ENCODE results near the gene FXR2. TPM values are rescaled to one million over a fixed set of nuclear protein-coding genes. Genes with fewer than 3 reads are reported as not detected.

Gene FXR2
- total and polyA plus RNA-seq, 10 of the 15 experiments (the other 5 are each of a cell fraction or from before 2014, with no cell fraction given): 1.6 to 33.3 (median 22.0) TPM

DNA sequence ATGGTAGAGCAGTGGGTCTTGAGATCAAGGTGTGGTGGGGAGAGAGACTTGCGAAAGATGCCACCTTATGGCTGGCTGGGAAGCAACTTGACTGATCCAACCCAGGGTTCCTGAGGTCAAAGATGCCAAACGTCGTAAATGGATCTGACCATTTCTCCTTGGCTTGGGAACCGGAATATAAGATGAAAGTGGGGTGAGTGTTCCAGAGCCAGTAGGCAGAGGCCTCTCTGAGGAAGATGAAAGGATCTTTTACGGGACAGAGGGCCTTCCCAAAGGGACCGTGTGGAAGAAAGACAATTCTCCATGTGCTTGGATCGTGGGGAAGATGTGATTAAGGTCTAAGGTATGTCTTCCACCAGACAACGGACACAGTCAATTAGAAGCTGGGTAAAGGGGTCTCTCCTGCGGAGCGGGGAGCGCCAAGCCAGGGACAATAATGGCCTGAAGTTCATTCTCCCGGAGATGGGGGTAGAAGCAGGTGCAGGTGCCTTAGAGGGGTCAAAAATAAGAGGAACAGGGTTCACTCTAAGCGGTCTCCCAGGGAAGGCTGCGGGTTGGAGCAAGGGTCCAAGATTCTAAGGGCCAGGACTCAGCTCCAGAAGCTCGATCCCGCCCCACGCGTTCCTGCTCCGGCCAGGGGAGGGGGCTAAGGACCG lies 800 bp downstream of the FXR2 start:
- TSS peak; percentile 56 for BruUV-seq (replicated peaks)
- Histone ChIP-seq H3K4me1 (ENCODE audit: control insufficient read depth, insufficient read depth, low read length) (peaks cover 4% of the 10 kb centered on the region; the same call in 1 of the 2 replicates), H3K4me2 (ENCODE audit: control insufficient read depth, insufficient read depth) (peak overlapping the region; percentile 98), H3K27ac (ENCODE audit: control insufficient read depth, insufficient read depth) (peak overlapping the region; percentile 81), H2AFZ (ENCODE audit: control insufficient read depth, low read depth, low read length) (no peak overlapping the region; the same call in none of the 2 replicates), H4K20me1 (ENCODE audit: control insufficient read depth, insufficient read depth) (no peaks in the 10 kb centered on the region; the same call in 1 of the 2 replicates), H3K9ac (ENCODE audit: control insufficient read depth, insufficient read depth, low read length) (peak overlapping the region; percentile 84), H3K36me3 (ENCODE audit: control insufficient read depth in 2 of 2, insufficient read depth in 2 of 2, low read length in 1 of 2) (peaks cover 0 to 4% of the 10 kb centered on the region in 2 experiments; a peak in 1 of 4 replicates), H3K27me3 (replicated peaks in 1 of 2; ENCODE audit: control insufficient read depth in 2 of 2, insufficient read depth in 2 of 2, low read length in 1 of 2) (no peaks in the 10 kb centered on the region), H3K79me2 (ENCODE audit: control insufficient read depth, insufficient read depth, low read length) (peaks cover 31% of the 10 kb centered on the region), H3K9me3 (replicated peaks; ENCODE audit: control insufficient read depth, insufficient read depth, low read length) (no peaks in the 10 kb centered on the region), H3K4me3 (peak overlapping the region; percentile 83)
- SMC1A ChIA-PET (ENCODE audit: uncharacterized antibody, unreplicated experiment): interaction anchor here (0.8 to 2.0 kb wide), 3 partner anchors 14 to 72 kb away, joined by 3 to 7 read pairs (median 4); partner anchors contain the start of gene SAT2
- POLR2A ChIA-PET: interaction anchor here (0.6 to 3.6 kb wide), 6 partner anchors 14 to 73 kb away, joined by 3 to 35 read pairs (median 8); partner anchors contain the start of genes CD68, MPDU1, SAT2 and TNFSF13
- CTCF ChIA-PET: interaction anchor here (0.6 to 3.6 kb wide), 9 partner anchors 11 to 317 kb away, joined by 3 to 22 read pairs (median 4); partner anchors contain the start of genes MPDU1, SAT2, TP53 and WRAP53
- ATAC-seq (no peak), DNase-seq (ENCODE audit: low read depth, low spot score) (no peak), FAIRE-seq (no peak)
- intact Hi-C loops (cut with micrococcal nuclease; ENCODE audit: unreplicated experiment): loop anchor here (5.0 kb wide), 1 partner anchor 73 kb away; the partner anchor contains the start of genes TP53 and WRAP53
- TF ChIP-seq, protein P1, sequence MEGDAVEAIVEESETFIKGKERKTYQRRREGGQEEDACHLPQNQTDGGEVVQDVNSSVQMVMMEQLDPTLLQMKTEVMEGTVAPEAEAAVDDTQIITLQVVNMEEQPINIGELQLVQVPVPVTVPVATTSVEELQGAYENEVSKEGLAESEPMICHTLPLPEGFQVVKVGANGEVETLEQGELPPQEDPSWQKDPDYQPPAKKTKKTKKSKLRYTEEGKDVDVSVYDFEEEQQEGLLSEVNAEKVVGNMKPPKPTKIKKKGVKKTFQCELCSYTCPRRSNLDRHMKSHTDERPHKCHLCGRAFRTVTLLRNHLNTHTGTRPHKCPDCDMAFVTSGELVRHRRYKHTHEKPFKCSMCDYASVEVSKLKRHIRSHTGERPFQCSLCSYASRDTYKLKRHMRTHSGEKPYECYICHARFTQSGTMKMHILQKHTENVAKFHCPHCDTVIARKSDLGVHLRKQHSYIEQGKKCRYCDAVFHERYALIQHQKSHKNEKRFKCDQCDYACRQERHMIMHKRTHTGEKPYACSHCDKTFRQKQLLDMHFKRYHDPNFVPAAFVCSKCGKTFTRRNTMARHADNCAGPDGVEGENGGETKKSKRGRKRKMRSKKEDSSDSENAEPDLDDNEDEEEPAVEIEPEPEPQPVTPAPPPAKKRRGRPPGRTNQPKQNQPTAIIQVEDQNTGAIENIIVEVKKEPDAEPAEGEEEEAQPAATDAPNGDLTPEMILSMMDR (IDR thresholded peaks at IDR 0.05 in 2 of 3, conservative IDR thresholded peaks at IDR 0.05 in 1 of 3; ENCODE audit: control insufficient read depth in 2 of 3, extremely low read depth in 1 of 3, insufficient read depth in 1 of 3, low read depth in 3 of 3, low read length in 3 of 3): peak in 2 of 3 experiments; percentile 10 to 18; a peak in 1 of 6 replicates
- TF ChIP-seq PML (IDR thresholded peaks at IDR 0.05; ENCODE audit: low read length): no peak
- 15% methylated on average over 20 of the region's 20 CpGs for WGBS (ENCODE audit: insufficient coverage, insufficient replicate concordance, low lambda C conversion rate, missing lambda C conversion rate)
- in situ Hi-C loops (cut with MboI): no loop called here
- RAD21 ChIA-PET (ENCODE audit: unreplicated experiment): interaction anchor here (1.1 to 2.4 kb wide), 5 partner anchors 13 to 278 kb away, joined by 3 to 21 read pairs (median 9); partner anchors contain the start of genes ACAP1, CD68, MPDU1 and SAT2
